Osteoblast (primary cell): ENCODE data around the gene CBLIF. TPM values are rescaled to one million over a fixed set of nuclear protein-coding genes. Genes with fewer than 3 reads are reported as not detected.
"Not testable (repeated sequence)": the region's sequence is repeated elsewhere in the genome, so short reads cannot be mapped to it uniquely, and the experiment has no call there.

Experiments
- DNase-seq: peaks from one replicate; pipeline ENCODE4 v3.0.0; 2011; ENCODE audit warnings: low spot score, mixed read lengths; ENCODE audit not compliant: insufficient read length; ENCODE audit errors: missing footprints
- H2AFZ ChIP-seq: 2 replicates; pipeline ENCODE4 v1.6.0; 2011; ENCODE audit warnings: mild to moderate bottlenecking, low read length
- H3K27ac ChIP-seq: 2 replicates; pipeline ENCODE4 v1.5.1; 2011; ENCODE audit warnings: mild to moderate bottlenecking, low read depth, low read length, moderate library complexity
- H3K27me3 ChIP-seq: 2 replicates; pipeline ENCODE4 v1.6.0; 2012; ENCODE audit warnings: mild to moderate bottlenecking, control low read depth, inconsistent platforms, low read length, moderate library complexity; ENCODE audit not compliant: insufficient read depth
- H3K36me3 ChIP-seq: 2 replicates; pipeline ENCODE4 v1.5.1; 2011; ENCODE audit warnings: mild to moderate bottlenecking, low read length, control low read depth, moderate library complexity; ENCODE audit not compliant: insufficient read depth
- H3K4me1 ChIP-seq: 2 replicates; pipeline ENCODE4 v1.5.1; 2011; ENCODE audit warnings: mild to moderate bottlenecking, low read length, control low read depth, moderate library complexity; ENCODE audit not compliant: insufficient read depth
- H3K4me2 ChIP-seq: 2 replicates; pipeline ENCODE4 v1.6.0; 2011; ENCODE audit warnings: mild to moderate bottlenecking, low read length; ENCODE audit not compliant: insufficient read depth
- H3K4me3 ChIP-seq: fragments of 200-600 bp; sonication (generic); 3 replicates; pipeline ENCODE4 v1.5.1; 2012; ENCODE audit warnings: mild to moderate bottlenecking, low read length, inconsistent platforms; ENCODE audit not compliant: insufficient read depth
- H3K79me2 ChIP-seq: 2 replicates; pipeline ENCODE4 v1.6.0; 2012; ENCODE audit warnings: mild to moderate bottlenecking, low read length, control low read depth, inconsistent platforms; ENCODE audit not compliant: insufficient read depth
- H3K9me3 ChIP-seq: 2 replicates; pipeline ENCODE4 v1.5.1; 2011; ENCODE audit warnings: low read depth, low read length, control low read depth
- H4K20me1 ChIP-seq: 2 replicates; pipeline ENCODE4 v1.6.0; 2012; ENCODE audit warnings: mild to moderate bottlenecking, low read length, control low read depth; ENCODE audit not compliant: insufficient read depth
- total RNA-seq: library from RNA; depleted of rRNA; stranded (reverse); fragments of >200 nt; gene quantifications from 2 replicates; pipeline ENCODE4 v1.2.3, GENCODE V29; 2012
- TF ChIP-seq, protein P1 (sequence below): IDR thresholded peaks from 2 replicates; pipeline ENCODE4 v1.5.1; 2011; ENCODE audit warnings: mild to moderate bottlenecking, low read depth, low read length, moderate library complexity; ENCODE audit errors: extremely low read depth

Gene CBLIF
- total RNA-seq, 1 donor, result not detected

DNA sequence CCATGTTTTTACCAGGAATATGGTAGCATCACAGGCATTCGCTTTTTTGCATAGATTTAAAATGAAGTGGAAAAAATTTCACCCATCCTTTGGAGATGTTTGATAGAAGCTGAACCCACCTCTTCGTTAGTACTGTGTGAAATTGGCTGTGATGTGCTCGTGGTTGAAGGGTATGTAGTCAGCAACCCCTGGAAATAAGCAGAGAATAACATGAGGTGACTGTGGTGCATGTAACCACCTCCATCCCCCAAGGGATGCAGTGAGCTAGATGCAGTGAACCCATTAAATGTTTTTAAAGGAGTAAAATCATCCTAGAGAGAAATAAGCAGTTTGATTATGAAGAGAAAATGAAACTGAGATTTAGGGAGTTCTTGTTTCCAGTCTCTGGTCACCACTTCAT, 15.9 kb downstream of the CBLIF start:
- Histone ChIP-seq H3K36me3 (no peaks in the 10 kb centered on the region), H3K4me2 (no peak overlapping the region)

DNA sequence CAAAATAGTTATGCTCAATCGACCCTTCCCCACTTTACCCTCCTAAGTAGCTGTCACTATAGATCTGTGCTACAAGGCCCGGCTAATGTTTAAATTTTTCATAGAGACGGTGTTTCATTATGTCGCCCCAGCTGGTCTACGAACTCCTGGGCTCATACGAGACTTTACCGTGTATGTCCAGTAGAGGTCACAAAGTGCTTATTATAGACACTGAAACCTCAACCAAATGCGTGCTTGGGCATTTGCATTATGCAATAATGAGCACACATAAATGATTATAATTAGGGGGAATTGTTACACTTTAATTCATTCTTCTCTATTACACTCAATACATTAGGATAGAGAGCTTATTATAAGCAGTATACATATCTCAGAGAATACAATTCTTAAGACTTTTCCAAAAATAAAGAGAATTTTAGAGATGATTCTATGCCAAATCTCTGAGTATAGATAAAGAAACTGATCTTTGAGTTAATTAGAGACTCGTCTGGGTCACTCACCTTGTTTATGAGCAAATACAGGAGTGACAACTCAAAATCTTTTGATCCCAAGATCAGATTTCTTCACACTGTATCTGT, 22.2 kb downstream of the CBLIF start:
- DNase-seq, result peak; percentile 75
- no peaks in the 10 kb centered on the region for H3K9me3 ChIP-seq
- H4K20me1 ChIP-seq, result no peaks in the 10 kb centered on the region
- peak overlapping the region; percentile 51 for H2AFZ ChIP-seq
- no peaks in the 10 kb centered on the region for H3K4me1 ChIP-seq
- peak overlapping the region; percentile 61 for H3K4me2 ChIP-seq
- TF ChIP-seq, protein P1, sequence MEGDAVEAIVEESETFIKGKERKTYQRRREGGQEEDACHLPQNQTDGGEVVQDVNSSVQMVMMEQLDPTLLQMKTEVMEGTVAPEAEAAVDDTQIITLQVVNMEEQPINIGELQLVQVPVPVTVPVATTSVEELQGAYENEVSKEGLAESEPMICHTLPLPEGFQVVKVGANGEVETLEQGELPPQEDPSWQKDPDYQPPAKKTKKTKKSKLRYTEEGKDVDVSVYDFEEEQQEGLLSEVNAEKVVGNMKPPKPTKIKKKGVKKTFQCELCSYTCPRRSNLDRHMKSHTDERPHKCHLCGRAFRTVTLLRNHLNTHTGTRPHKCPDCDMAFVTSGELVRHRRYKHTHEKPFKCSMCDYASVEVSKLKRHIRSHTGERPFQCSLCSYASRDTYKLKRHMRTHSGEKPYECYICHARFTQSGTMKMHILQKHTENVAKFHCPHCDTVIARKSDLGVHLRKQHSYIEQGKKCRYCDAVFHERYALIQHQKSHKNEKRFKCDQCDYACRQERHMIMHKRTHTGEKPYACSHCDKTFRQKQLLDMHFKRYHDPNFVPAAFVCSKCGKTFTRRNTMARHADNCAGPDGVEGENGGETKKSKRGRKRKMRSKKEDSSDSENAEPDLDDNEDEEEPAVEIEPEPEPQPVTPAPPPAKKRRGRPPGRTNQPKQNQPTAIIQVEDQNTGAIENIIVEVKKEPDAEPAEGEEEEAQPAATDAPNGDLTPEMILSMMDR, result peak; percentile 56
- H3K36me3 ChIP-seq, result no peaks in the 10 kb centered on the region
- peaks cover 2% of the 10 kb centered on the region for H3K27me3 ChIP-seq
- no peak overlapping the region for H3K4me3 ChIP-seq
- no peaks in the 10 kb centered on the region for H3K79me2 ChIP-seq
- H3K27ac ChIP-seq, result no peak overlapping the region

More for the DNA sequence above, 15.9 kb downstream of the CBLIF start:
- Histone ChIP-seq H4K20me1 (no peaks in the 10 kb centered on the region), H3K9me3 (no peaks in the 10 kb centered on the region), H3K27ac (no peak overlapping the region), H3K4me1 (no peaks in the 10 kb centered on the region), H3K27me3 (no peaks in the 10 kb centered on the region), H3K79me2 (no peaks in the 10 kb centered on the region), H2AFZ (no peak overlapping the region), H3K4me3 (no peak overlapping the region)
- no peak for DNase-seq
- TF ChIP-seq, protein P1, result no peak

DNA sequence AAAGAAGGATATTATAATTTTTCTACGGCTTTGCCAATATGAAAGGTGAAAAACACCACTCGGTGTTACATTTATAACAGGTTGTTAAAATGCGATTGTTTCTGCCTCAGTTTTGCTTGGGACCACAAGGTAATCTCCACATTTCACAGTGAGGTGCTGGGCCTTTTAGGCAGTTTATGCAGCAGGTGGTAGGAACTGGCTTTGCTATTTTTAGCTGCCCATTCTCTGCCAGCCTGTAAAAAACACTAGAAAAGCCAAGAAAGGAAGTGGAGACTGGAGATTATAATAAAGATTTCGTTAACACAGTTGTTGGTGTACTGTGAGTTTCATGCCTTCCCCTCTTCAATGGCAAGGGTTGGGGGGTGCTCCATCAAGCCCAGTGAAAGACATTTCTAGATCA, 26.7 kb downstream of the CBLIF start:
- Histone ChIP-seq H3K4me1 (no peaks in the 10 kb centered on the region), H4K20me1 (no peaks in the 10 kb centered on the region), H3K4me3 (no peak overlapping the region), H3K27ac (no peak overlapping the region), H3K79me2 (no peaks in the 10 kb centered on the region), H3K4me2 (no peak overlapping the region), H3K9me3 (no peaks in the 10 kb centered on the region), H3K27me3 (peaks cover 2% of the 10 kb centered on the region), H3K36me3 (no peaks in the 10 kb centered on the region), H2AFZ (no peak overlapping the region)
- TF ChIP-seq, protein P1, result no peak
- DNase-seq, result no peak

DNA sequence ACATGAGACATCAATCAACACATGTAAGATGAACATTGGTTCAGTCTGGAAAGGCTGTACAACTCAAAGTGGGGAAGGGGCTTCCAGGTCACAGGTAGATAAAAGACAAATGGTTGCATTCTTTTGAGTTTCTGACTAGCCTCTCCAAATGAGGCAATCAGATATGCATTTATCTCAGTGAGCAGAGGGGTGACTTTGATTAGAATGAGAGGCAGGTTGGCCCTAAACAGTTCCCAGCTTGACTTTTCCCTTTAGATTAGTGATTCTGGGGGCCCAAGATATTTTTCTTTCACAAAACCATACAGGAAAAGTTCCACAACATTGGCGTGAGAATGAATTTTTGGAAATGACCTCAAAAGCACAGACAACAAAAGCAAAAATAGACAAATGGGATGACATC, 28.9 kb downstream of the CBLIF start:
- not testable (repeated sequence) for H3K9me3 ChIP-seq, H3K27ac ChIP-seq, H3K4me3 ChIP-seq, H2AFZ ChIP-seq, H3K79me2 ChIP-seq, H3K4me1 ChIP-seq, H3K36me3 ChIP-seq, H3K27me3 ChIP-seq, H3K4me2 ChIP-seq, H4K20me1 ChIP-seq, DNase-seq
